ENCODE measurements around the gene SPTAN1. TPM values are rescaled to one million over a fixed set of nuclear protein-coding genes. Genes with fewer than 3 reads are reported as not detected.
"Not testable (repeated sequence)": the region's sequence is repeated elsewhere in the genome, so short reads cannot be mapped to it uniquely, and the experiment has no call there.

SPTAN1 gene
- 277 TPM for polyA plus RNA-seq (2013, experiment 1 of 2; ENCODE audit: insufficient read length)
- polyA plus RNA-seq (2013, experiment 2 of 2; ENCODE audit: insufficient read length), result 198 TPM

DNA sequence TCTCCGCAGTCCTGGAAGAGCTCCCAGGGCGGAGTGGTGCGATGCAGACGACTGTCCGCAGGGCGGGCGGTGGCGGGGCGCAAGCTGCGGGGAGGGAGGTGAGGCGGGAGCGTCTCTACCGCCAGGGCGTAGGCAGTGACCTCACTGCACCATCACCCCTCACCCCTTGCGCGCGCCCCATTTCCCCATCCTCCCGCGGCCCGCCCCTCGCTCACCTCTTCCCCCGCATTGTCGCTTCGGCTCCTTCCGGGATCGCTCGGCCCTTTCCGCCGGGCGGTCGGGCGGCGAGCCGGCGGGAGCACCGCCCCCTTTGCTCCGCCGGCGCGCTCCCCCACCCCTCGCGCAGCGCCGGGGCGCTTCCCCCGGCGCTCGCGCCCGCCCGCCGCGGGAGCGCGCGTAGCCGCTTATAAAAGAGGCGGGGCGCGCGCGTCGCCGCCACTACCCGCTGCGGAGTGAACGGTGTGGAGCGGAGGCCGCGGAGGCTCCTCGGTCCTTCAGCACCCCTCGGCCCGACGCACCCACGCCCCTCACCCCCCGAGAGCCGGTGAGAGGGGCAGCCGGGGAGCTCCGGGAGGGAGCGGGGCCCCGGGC lies at the start of gene SPTAN1:
Gene SPTAN1 (plus strand): TSS at position 435 of the 591 bp plus-strand sequence. CDS start 14,154 bp downstream, outside the sequence.
- DNase-seq, result peak; percentile 86

DNA sequence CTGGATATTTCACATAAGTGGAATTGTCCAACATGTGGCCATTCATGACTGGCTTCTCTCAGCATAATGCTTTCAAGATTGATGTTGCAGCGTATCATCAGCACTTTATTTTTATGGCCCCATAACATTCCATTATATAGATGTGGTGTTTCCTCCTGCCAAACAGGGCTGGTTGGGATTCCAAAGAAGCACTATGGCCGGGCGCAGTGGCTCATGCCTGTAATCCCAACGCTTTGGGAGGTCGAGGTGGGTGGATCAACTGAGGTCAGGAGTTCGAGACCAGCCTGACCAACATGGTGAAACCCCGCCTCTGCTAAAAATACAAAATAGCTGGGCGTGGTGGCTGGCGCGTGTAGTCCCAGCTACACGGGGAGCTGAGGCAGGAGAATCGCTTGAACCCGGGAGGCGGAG lies 49.0 kb upstream of the SPTAN1 start:
- not testable (repeated sequence) for DNase-seq

DNA sequence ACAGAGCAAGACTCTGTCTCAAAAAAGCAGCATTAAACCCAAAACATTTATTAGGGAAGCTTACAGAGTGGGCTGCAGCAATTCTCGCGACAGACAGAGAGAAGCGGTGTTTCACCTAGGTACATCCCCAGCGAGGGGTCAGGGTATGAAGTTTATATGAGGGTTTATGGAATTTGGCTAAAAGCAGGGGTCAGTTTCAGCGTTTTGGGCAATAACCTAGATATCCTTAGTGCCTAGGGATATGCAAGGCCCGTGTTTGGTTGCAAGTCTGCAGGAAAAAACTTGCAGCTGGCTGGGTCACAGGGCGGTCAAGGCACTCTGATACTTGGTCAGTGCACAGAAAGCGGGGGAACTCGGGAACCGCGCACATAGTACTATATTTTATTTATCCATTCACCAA lies 48.5 kb upstream of the SPTAN1 start:
- DNase-seq, result no peak

DNA sequence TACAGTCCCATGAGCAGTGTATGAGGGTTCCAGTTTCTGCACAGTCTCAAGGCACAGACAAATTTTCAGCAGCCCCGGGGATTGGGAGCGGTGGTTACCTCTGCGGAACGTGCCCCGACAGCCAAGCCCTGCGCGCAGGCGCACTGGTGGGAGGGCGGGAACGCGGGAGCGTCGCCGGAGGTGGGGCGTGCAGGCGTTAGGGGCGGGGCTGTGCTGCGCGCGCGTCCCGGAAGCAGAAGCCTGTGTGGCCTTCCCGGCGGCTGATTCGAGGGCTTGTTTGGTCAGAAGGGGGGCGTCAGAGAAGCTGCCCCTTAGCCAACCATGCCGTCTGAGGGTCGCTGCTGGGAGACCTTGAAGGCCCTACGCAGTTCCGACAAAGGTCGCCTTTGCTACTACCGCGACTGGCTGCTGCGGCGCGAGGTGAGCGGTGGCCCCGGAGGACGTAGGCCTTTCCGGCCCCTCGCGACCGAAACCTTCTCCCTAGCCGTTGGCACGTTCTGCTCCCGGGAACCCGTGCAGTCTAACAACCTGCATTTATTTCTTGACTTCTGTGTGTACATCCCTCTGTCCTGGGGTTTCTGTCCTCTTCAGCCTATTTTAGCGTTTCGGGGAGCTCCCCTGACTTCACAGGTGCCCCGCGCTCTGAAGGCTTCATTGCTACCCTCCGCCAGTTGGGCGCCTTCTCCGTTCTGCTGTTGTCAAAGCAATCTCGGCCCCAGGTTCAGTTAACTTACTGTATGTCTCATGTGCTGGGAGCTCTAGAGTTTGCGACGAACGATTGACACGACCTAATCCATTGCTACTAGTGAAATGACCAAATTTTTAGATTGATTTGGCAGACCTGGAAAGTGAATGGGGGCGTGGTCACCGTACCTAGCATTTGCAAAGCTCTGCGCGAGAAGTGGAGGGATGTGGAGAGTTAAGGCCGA lies 47.6 kb upstream of the SPTAN1 start, which contains the start of gene GLE1:
Gene GLE1 (plus strand): TSS at position 235 of the 929 bp plus-strand sequence. CDS start 87 bp downstream, at position 322.
- peak; percentile 89 for DNase-seq

DNA sequence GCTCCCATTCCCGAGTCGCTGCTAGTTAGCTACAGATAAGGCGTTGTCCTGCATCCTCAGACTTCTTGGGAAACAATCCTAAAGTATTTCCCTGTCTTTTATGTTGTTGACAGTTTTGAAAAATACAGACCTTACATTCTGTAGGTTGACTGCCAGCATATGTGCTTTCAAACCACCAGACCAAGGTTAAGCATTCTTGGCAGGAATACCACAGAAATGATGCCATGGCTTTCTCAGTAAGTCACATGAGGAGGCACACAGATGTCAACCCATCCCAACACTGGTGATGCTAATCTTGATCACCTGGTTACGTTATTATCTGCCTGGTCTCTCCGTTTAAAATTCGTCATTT lies 47.0 kb upstream of the SPTAN1 start:
- DNase-seq, result peak; percentile 37

DNA sequence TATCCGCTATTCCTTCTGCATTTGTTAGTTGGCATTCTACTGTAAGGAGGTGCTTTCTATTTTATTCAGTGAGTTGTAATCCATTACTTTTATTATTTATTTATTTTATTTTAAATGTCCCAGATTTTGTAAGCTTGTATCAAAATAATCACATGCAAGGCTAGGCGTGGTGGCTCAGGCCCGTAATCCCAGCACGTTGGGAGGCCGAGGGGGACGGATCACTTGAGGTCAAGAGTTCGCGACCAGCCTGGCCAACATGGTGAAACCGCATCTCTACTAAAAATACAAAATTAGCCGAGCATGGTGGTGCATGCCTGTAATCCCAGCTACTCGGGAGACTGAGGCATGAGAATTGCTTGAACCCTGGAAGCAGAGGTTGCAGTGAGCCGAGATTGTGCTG lies 46.5 kb upstream of the SPTAN1 start:
- DNase-seq, result not testable (repeated sequence)

DNA sequence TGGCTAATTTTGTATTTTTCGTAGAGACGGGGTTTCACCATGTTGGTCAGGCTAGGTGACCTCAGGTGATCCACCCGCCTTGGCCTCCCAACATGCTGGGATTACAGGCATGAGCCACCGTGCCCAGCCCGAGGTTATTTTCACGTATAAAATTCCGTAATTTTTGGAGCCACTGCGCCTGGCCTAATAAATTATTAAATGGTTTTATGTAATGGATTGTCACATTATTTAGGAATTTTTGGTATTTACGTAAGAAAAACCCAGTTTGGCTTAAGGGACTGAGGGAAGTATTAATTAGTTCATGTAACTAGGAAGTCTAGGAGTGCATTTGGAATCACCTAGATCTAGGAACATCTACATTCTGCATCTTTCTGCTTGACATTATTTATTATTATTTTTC lies 39.6 kb upstream of the SPTAN1 start:
- DNase-seq, result no peak

DNA sequence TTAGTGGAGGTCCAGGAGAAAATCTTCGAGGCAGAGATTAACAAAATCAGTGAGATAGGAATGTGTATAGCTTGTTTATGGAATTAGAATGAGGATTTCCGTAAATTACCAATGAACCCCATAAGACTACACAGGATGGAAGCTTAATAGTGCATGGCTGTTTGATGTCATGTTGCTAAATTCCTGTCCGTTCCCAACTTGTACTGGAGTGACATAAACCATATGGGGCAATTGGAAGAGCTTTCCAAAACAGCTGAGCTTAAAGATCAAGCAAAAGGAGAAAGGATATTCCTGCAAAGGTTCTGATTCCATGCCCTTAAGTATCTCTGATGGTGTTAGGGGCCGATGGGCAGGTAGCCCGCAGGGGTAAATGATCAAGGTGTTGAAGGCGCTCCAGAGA lies 30.4 kb upstream of the SPTAN1 start:
- no peak for DNase-seq

DNA sequence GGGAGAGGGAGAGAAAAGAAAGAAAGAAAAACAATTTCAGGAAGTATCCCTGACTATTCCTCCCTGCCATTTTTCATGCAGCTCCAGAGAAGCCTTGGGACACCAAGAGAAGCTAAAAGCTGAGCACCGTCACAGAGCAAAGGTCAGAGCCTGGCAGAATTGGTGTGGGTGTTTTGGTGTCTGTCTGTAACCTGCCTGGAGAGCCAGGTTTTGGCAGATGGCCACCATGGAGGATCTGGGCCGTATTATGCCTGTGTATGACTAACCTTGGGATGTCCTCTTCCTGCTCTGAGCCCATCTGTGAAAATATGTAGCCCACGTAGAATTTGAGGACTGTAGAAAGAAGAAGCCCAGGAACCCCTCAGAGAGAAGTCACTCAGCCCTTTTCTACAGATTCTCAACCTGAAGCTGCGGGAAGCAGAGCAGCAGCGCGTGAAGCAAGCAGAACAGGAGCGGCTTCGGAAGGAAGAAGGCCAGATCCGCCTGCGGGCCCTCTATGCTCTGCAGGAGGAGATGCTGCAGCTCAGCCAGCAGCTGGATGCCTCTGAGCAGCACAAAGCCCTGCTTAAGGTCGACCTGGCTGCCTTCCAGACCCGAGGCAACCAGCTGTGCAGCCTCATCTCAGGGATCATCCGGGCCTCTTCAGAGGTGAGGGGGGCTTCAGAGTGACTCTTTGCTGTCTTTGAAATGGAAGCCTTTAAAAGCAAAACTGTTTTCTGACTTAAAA lies 29.0 kb upstream of the SPTAN1 start:
- DNase-seq, result peak; percentile 28

DNA sequence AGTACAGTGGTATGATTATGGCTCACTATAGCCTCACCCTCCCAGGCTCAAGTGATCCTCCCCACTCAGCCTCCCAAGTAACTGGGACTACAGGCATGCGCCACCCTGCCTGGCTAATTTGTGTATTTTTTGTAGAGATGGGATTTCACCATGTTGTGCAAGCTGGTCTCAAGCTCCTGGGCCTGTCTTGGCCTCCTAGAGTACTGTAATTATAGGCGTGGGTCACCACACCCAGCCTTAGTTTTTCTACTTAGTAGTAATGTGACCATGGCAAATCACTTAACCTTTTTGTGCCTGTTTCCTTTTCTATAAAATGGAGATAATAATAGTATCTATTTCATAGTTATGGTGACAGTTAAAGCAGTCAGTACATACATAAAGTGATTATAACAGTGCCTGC lies 25.7 kb upstream of the SPTAN1 start:
- DNase-seq, result no peak

DNA sequence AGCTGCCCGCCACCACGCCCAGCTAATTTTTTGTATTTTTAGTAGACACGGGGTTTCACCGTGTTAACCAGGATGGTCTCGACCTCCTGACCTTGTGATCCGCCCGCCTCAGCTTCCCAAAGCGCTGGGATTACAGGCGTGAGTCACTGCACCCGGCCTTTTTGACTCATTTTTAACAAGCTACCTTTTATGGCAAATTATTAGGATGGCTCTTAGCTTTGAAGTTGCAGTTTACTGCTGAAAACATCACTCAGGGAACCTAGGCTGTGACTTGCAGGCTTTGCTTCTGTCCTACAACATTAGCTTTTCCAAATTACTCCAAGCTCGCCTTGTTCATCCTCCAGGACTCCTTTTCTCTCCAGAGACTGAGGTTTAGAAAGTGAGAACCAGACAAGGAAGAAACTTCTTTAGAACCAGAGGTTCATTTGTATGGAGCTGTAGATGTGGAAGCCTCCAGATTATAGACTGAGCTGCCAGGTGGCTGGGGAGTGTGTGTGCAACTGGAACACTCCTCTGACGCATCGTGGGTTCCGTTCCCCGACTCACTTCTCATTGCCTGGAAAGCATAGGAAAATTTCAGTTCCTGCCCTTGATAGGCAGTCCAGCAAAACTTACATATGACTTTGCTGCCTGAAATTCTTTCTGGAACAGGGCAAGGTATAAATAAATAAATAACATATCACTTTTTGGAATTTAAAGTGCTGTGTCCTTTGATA lies 23.8 kb upstream of the SPTAN1 start:
- DNase-seq, result no peak

DNA sequence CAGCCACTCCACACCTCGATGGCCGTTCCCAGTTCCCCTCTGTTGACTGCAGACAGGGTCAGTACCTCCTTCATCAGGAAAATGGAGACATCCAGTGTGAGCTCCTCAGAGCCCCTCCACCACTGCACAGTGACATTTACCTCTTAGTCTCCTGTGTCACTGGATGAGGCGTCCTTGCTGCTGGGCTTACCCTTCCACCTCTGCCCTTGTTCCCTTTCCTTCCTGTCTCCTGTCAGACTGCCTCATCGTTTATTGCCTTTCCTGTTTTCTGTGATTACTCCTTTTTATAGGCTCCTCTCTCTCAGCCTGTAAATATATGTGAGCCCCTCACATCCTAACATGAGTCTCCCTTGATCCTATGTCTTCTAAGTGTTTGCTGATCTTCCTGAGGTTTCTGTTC lies 23.2 kb upstream of the SPTAN1 start:
- DNase-seq, result no peak

DNA sequence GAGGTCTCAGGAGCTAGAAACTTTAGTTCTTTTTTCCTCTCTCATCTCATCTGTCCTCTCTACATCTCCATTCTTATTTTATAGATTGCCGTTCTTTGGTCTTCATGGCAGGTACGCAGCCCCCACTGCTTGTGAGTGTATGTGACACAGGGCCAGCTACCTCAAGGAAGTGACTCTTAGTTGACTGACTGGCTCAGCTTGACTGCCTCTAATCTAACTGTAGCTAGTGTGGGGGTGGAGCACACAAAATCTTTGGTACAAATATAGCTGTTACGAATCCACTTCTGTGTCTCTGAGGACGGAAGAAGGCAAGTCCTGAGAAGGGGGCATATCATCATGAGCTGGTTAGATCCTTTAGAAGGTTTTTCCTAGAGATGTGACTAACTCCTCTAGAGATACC lies 19.8 kb upstream of the SPTAN1 start:
- DNase-seq, result no peak

DNA sequence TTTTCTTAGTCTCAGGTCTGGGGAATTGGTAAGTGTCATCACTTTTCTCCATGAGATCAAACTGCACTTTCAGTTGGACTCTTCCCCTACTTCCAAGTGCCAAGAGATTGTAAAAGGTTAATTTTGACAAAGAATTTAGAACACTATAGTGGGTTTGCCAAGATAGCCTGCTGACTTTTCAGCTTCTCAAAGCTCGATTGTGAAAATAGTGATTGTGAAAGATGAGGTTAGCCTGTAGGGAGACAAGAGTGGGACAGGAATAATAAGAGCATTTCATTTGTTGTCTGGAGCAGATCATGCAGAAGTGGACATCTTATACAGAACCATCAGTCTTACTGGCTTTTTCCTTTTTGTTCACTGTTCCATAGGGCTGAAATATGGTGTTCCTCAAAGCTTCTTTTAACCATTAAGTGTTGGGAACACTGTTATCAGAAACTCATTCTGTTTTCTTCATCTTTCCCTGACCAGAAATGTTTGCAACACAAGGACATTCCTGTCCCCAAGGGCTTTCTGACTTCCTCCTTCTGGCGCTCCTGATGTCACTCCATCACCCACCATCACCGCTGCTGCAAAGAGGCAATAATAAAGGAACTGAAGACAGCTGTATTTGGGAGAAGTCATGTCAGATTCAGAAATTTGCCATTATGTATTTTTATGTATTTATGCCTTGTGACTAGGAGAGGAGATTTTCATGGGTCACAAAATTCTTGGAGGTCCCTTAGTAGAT lies 11.6 kb upstream of the SPTAN1 start:
- no peak for DNase-seq

DNA sequence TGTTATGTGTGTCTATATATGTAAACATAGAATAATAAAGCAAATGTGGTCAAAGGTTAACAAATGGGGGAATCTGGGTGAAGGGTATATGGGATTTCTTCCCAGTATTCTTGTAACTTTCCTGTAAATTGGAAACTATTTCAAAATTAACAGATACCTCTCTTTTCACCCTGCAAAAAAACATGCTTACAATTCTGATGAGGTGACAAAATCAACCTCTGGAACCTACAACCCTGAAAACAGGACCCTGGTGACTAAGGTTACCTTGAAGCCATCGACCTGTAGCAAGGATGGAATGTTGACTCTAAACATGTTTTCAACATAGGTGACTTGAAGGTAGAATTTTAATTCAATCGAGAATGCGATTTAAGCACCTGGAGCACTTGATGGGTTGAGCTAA lies 5.9 kb upstream of the SPTAN1 start:
- DNase-seq, result no peak

DNA sequence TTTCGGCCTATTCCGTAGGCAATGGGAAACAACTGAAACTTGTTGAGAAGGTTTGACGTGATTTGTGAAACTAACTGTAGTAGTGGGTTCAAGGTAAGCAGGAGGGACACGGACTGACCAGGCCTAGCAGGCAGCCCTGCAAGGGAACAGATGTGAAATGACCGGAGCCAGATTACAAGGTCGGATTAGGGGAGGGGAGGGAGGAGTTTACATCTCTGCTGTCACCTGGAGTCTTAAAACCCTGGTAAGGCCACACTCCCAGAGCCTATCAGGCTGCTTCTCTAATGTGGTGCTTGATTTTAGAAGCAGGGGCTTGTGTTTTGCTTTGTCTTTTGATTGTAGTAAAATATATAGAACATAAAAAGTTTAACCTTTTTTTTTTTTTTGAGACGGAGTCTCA lies 3.5 kb upstream of the SPTAN1 start:
- DNase-seq, result no peak

DNA sequence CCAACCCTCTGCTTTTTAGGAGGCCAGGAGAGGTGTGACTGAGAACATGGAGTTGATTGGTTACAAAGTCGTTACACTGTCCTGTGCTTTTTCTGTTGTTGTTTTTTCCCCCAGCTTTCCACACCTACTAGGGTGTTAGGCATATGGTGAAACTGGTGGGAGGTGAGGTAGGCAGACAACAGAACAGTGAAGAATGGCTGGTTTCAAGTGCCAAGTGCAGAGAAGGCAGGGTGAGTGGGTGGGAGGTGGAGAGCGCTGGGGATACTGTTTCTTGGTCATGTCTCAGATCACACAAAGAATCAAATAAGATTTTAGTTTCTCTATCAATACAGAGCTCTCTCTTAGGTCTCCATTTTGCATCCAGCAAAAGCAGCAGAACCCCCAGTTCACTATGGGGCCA lies 2.2 kb upstream of the SPTAN1 start:
- no peak for DNase-seq

DNA sequence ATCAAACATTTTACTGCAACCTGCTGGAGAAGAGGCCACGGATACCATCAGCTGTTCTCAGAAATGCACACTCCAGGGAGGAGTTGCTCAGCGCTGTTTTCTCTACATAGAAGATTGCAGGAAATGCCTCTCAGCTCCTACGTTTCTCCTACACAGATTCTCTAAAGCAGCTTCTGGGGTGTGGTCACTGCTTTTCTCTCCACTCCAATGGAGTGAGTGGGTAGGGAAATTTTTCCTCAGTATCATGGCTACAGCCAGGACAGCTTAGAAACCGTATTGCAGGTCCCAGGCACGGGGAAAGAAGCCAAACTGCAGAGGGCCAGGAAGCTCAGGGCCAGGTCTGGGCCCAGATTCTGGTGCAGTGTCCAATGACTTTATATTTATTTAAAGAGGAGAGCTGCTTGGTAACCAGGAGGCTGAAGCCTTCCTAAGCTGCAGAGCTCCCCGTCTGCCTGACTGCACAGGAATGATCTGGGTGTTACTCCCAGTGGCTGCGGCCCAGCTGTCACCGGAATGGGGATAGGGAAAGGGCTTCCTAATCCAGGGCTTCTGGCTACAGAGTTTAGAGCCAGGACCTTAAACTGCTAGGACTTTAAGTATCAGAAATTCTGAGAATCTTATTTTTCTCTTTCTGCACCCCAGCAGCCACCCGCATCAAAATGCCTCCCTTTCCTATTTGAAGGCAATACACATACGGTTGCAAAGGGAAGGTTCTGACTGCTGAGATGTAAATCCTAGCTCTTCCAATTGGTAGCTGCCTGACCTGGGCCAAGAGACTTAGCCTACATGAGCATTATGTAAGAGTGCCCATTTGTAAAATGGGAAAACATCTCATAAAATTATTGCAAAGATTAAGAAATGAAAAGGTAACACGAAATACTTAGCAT lies 1.4 kb upstream of the SPTAN1 start:
- peak; percentile 58 for DNase-seq

DNA sequence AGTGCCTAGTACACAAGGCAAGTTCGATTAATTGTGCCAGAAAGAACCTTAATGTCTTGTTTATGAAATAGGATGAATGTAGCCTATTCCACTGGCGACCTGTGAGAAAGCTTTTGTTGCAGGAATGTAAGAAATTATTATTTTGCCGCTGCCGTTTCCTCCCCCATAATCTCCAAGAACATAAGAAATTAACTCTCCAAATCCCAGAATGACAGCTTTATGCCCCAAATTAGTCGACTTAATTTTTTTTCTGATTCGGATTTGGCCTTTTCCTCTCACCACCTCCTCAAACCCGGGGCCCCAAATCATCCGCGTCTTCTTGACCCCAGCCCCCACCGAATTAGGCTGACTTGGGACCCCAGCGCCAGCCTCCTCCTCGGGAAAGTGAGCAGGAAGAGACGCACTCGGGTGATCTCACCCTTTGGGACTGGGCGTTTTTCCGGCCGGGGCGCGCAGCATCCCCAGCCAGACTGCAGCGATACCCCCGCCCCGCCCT lies 682 bp upstream of the SPTAN1 start:
- DNase-seq, result peak; percentile 90

DNA sequence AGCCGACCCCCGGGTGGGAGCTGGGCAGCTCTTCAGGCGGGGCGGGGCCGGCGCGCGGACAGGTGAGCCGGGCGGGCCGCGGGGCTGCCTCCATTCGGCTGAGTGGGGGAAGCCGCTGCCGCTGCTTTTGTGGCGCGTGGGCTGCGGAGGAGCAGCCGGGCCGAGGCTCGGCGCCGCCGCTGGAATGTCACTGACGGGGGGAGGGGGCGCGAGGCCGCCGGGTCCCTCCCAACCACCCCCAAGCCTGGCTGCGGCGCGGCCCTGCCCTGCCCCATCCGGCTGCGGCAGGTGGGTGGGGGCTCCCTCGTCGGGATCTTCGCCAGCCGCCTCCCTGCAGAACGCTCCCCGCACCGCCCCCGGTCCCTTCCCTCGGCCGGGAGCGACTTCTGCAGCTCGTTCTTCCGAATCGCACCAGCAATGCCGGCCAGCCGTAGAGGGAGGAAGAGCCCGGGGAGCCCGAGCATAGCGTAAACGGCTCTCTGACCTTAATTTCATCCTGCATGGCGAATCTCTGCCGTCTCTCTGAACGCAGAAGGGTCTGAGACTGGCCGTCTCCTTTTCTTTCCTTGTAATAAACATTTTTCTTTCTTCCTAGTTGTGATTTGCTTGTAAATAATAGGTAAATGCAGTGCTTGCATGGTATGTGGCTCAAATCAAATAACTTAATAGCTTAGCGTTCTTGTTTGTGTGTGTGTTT lies 505 bp downstream of the SPTAN1 start:
- peak; percentile 25 for DNase-seq
